Esophagus muscularis mucosa (tissue), 4 donors: Measurements from ENCODE around the gene HSP90AA1. TPM values are rescaled to one million over a fixed set of nuclear protein-coding genes. Genes with fewer than 3 reads are reported as not detected.

ENCODE experiments used
- DNase-seq: peaks from one replicate; pipeline ENCODE4 v3.0.0-alpha.2; 2017; ENCODE audit errors: extremely low spot score
- H3K27ac ChIP-seq, 4 donors: fragments of 200-600 bp; sonication (generic); replicated peaks in 1 of 4; 1 replicate in 3 of 4; 2 replicates in 1 of 4; pipeline ENCODE4 v1.5.1; 2016 to 2019; ENCODE audit warnings: mild to moderate bottlenecking in 1 of 4
- H3K27me3 ChIP-seq, 4 donors: fragments of 200-600 bp; sonication (generic); one replicate each; pipeline versions ENCODE4 v1.5.1 to v1.6.0; 2016 to 2019
- H3K36me3 ChIP-seq, 4 donors: fragments of 200-600 bp; sonication (generic); one replicate each; pipeline ENCODE4 v1.5.1; 2016 to 2019
- H3K4me1 ChIP-seq, 4 donors: fragments of 200-600 bp; sonication (generic); one replicate each; pipeline ENCODE4 v1.5.1; 2016 to 2019
- H3K4me3 ChIP-seq, 4 donors: fragments of 200-600 bp; sonication (generic); 1 replicate in 2 of 4; 2 replicates in 2 of 4; pipeline ENCODE4 v1.5.1; 2016 to 2019; ENCODE audit warnings: mild to moderate bottlenecking in 4 of 4, moderate library complexity in 1 of 4
- H3K9me3 ChIP-seq, 4 donors: fragments of 200-600 bp; sonication (generic); 1 replicate in 3 of 4; 2 replicates in 1 of 4; pipeline ENCODE4 v1.5.1; 2016 to 2019
- EP300 ChIP-seq: sonication (generic); formaldehyde crosslinking; IDR thresholded peaks from one replicate; pipeline ENCODE4 v1.6.1; 2017; ENCODE audit warnings: antibody characterized with exemption
- POLR2A ChIP-seq: fragments of 450-650 bp; IDR thresholded peaks from one replicate; pipeline ENCODE4 v1.6.1; 2017; ENCODE audit warnings: antibody characterized with exemption, moderate library complexity, mild to moderate bottlenecking, low read depth
- POLR2AphosphoS5 ChIP-seq, 2 donors: sonication (generic); formaldehyde crosslinking; IDR thresholded peaks; one replicate each; pipeline ENCODE4 v1.6.1; 2017; ENCODE audit warnings: antibody characterized with exemption in 2 of 2
- WGBS: methylation state at CpG from one replicate; pipeline ENCODE4 v1.1.5; 2018; 5-methylcytosine and 5-hydroxymethylcytosine counted together
- intact Hi-C: fragments of 100-400 bp; cut with DNase I; formaldehyde crosslinking; loops from one replicate; pipeline ENCODE4 v1.15.1; 2023
- total RNA-seq, 4 donors: library from RNA; depleted of rRNA; stranded (reverse); fragments of >200 nt; gene quantifications; one replicate each; pipeline versions ENCODE4 v1.1.0 to v1.2.1, GENCODE V29; 2016
- TF ChIP-seq, protein P1 (sequence below), 3 experiments: fragments of 200-600 bp in 2 of 3; fragments of 450-650 bp in 1 of 3; sonication (generic) in 2 of 3; IDR thresholded peaks; one replicate each; pipeline ENCODE4 v1.5.1; 2017 to 2019; ENCODE audit warnings: antibody characterized with exemption in 3 of 3, mild to moderate bottlenecking in 2 of 3, moderate library complexity in 1 of 3

The HSP90AA1 gene
- total RNA-seq, 4 donors from 2014 or later, result 256 to 605 (median 376) TPM

DNA sequence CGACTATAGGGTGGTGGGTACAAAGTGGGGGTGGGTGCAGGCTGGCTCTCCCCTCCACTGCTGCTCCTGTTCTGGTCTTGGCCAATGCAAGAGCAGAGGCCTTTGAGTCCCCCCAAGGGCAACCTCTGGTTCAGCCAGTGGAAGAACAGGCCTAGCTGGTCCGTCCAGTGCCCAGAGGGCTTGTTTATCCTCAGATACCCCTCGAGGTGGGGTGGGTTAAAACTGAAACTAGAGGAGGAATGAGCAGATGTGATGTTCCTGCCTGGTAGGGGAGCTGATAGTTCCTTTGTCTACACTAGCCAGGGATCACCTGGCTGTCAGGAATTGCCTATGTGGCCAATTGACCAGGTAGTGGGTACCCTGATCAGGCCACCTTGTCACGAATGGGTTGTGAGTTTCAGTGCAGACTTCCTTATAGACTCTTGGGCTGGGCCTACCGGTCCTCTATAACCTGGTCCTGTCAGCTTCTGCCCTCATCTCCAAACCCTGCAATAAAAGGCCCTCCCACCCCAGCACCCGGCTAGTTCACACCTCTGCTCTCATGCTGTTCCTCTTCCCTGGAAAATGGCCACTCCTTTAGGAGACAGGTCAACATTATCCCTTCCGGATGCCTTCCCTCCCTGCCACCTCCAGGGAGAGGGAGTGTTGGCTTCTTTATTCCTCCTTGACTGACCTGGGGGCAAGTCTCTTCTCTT is 10.7 kb upstream of the HSP90AA1 start:
- no peak overlapping the region for H3K4me3 ChIP-seq
- H3K36me3 ChIP-seq, result peaks cover 0 to 6% (median 0%) of the 10 kb centered on the region in 4 donors
- no peak for DNase-seq
- H3K9me3 ChIP-seq, result no peaks in the 10 kb centered on the region
- 68% methylated on average over 7 of the region's 7 CpGs for WGBS
- no peak overlapping the region for H3K27ac ChIP-seq
- TF ChIP-seq POLR2A (no peak), EP300 (no peak)
- intact Hi-C loops, result loop anchor here (2.0 to 10.0 kb wide), 6 partner anchors 35 to 391 kb away; partner anchors contain the start of genes PPP2R5C and ZNF839
- peaks cover 3 to 12% (median 8%) of the 10 kb centered on the region in 4 donors for H3K4me1 ChIP-seq
- H3K27me3 ChIP-seq, result no peaks in the 10 kb centered on the region

DNA sequence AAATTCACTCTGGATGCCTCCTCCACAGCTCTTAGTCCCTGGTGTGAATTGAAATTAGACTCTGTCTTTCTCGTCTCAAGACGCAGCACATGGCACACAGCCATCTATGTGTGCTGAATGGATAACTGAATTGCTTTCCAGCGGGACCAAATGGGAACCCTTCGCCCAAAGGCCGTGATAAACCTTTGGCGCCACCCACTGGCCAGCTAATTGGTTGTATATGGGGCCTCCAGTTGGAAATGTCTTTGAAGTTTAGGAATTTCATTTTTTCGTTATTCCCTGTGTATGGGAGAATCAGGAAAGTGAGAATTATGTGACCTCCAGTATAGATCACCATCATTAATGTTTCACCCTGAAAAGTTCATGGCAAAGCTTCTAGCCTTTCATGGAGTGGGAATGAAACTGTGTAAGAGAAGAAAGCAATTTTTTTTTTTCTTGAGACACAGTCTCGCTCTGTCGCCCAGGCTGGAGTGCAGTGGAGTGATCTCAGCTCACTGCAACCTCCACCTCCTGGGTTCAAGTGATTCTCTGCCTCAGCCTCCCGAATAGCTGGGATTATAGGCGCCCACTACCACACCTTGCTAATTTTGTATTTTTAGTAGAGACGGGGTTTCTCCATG is 9.8 kb upstream of the HSP90AA1 start:
- TF ChIP-seq POLR2AphosphoS5 (IDR thresholded peaks at IDR 0.05) (peak; percentile 25 to 68), POLR2A (no peak), EP300 (no peak)
- TF ChIP-seq, protein P1, sequence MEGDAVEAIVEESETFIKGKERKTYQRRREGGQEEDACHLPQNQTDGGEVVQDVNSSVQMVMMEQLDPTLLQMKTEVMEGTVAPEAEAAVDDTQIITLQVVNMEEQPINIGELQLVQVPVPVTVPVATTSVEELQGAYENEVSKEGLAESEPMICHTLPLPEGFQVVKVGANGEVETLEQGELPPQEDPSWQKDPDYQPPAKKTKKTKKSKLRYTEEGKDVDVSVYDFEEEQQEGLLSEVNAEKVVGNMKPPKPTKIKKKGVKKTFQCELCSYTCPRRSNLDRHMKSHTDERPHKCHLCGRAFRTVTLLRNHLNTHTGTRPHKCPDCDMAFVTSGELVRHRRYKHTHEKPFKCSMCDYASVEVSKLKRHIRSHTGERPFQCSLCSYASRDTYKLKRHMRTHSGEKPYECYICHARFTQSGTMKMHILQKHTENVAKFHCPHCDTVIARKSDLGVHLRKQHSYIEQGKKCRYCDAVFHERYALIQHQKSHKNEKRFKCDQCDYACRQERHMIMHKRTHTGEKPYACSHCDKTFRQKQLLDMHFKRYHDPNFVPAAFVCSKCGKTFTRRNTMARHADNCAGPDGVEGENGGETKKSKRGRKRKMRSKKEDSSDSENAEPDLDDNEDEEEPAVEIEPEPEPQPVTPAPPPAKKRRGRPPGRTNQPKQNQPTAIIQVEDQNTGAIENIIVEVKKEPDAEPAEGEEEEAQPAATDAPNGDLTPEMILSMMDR (IDR thresholded peaks at IDR 0.05), result peak; percentile 73 to 87 (median 82)
- Histone ChIP-seq H3K27me3 (no peaks in the 10 kb centered on the region), H3K27ac (peak overlapping the region in 1 of 4 donors; percentile 4), H3K36me3 (peaks cover 0 to 6% (median 0%) of the 10 kb centered on the region in 4 donors), H3K9me3 (no peaks in the 10 kb centered on the region), H3K4me1 (peaks cover 3 to 12% (median 8%) of the 10 kb centered on the region in 4 donors), H3K4me3 (no peak overlapping the region)
- 29% methylated on average over 12 of the region's 12 CpGs for WGBS
- DNase-seq, result no peak
- intact Hi-C loops, result loop anchor here (2.0 to 10.0 kb wide), 6 partner anchors 34 to 390 kb away; partner anchors contain the start of genes PPP2R5C and ZNF839

DNA sequence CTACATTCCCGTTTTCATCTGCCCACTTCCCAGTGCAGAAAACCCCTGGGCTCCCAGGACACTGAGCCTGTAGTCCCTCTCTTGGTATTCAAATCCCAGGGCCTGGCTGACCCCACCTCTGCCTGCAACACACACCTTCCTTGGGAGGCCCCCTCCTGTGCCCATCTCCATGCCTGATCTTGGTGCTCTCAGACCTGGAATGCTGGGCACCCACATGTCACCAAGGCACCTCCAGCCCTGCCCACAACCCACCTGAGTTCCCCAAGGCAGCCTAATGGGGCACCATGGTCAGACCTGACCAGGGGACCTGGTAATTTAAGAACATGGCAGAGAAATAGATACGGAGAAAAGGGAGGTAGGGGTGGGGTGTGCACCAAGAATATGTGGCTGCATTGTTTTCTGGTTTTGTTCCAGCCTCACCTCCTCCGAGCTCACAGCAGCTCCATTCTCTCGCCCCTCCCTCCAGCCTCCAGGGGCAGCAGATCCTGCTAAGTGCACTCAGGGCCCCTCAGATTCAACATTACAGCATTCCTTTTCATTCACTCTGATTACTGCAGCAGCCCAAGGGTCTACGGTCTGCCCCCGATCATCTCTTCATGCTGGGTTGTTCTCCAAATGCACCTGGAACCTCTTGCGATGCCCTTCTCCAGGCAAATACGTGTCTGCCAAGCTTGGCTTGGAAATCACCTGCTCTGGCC is 9.2 kb upstream of the HSP90AA1 start:
- Histone ChIP-seq H3K4me1 (peaks cover 3 to 12% (median 8%) of the 10 kb centered on the region in 4 donors), H3K9me3 (no peaks in the 10 kb centered on the region), H3K27me3 (no peaks in the 10 kb centered on the region), H3K4me3 (no peak overlapping the region), H3K36me3 (peaks cover 0 to under 1% (median 0%) of the 10 kb centered on the region in 4 donors), H3K27ac (peak overlapping the region in 1 of 4 donors; percentile 4)
- intact Hi-C loops, result loop anchor here (2.0 to 10.0 kb wide), 6 partner anchors 34 to 389 kb away; partner anchors contain the start of genes PPP2R5C and ZNF839
- 47% methylated on average over 8 of the region's 8 CpGs for WGBS
- no peak for DNase-seq
- TF ChIP-seq, protein P1 (IDR thresholded peaks at IDR 0.05), result no peak
- TF ChIP-seq POLR2AphosphoS5 (IDR thresholded peaks at IDR 0.05) (no peak), POLR2A (no peak), EP300 (no peak)

DNA sequence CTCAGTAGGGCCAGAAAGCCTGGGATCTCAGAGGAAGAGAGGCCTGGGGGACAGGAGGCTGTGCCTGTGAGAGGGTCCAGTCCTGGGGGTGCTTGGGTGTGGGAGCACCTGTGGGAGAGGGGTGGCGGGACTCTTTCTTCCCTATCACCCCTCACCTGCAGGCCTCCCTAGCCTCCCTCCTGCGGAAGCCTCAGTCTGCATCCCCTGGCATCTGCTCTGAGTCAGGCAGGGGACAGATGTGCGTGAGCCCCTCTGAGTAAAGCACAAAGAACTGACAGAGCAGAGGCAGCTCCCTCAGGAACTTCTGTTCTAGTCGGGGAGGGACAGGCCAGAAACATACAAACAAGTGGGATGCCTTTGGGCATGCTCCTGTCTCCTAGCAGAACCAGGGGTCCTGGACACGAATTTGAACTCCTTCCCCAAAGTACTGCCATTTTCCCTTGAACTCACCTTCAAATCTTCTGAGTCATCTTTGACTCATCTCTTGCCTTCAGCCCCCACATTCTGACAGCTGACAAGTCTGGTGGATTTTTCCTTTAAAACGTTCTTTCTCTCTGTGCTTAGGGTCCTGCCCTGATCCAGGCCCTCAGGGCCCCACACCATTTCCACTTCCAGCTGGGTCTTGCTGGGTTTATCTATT is 8.5 kb upstream of the HSP90AA1 start:
- H3K9me3 ChIP-seq, result no peaks in the 10 kb centered on the region
- no peak overlapping the region for H3K27ac ChIP-seq
- intact Hi-C loops, result loop anchor here (5.0 to 10.0 kb wide), 4 partner anchors 33 to 331 kb away; partner anchors contain the start of genes PPP2R5C and ZNF839
- H3K4me3 ChIP-seq, result no peak overlapping the region
- no peaks in the 10 kb centered on the region for H3K27me3 ChIP-seq
- TF ChIP-seq EP300, result no peak
- TF ChIP-seq POLR2AphosphoS5 (IDR thresholded peaks at IDR 0.05), result no peak
- TF ChIP-seq POLR2A, result no peak
- TF ChIP-seq, protein P1 (IDR thresholded peaks at IDR 0.05), result no peak
- DNase-seq, result no peak
- H3K36me3 ChIP-seq, result no peaks in the 10 kb centered on the region
- peaks cover 3 to 12% (median 8%) of the 10 kb centered on the region in 4 donors for H3K4me1 ChIP-seq
- 77% methylated on average over 6 of the region's 6 CpGs for WGBS
